ENCODE measurements around the gene POTEM.
"Not testable (repeated sequence)": the region's sequence is repeated elsewhere in the genome, so short reads cannot be mapped to it uniquely, and the experiment has no call there.

Gene POTEM

GRCh38 chr14:18967134-18967533 lies at the start of gene POTEM:
TSS of gene POTEM (plus strand) at chr14:18967434. CDS start at chr14:18967486, 52 bp downstream.
- not testable (repeated sequence) for DNase-seq (ENCODE audit: low read depth)

GRCh38 chr14:18918345-18918744 lies 48.9 kb upstream of the POTEM start:
- not testable (repeated sequence) for DNase-seq (ENCODE audit: low read depth)

DNA sequence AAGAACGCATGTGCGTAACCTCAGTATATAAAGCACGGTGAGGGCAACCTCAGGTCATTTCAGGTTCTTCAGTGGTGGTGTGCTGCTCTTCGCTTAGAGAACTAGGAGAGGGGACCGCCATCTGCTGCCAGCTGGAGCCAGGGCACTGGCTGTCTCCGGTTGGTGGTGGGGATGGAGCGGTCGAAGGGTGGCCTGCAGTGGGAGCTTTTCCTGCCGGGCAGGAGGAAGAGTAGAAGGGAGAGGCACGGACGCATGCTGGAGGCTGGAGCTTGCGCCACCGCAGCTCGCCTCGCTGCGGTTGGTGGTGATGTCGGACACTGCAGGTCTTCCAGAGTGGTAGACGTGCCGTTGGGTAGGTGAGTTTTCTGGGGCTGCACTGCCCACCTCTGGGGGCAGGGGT lies 47.2 kb upstream of the POTEM start:
- DNase-seq (ENCODE audit: low read depth), result not testable (repeated sequence)

GRCh38 chr14:18921055-18921701 lies 46.1 kb upstream of the POTEM start:
- DNase-seq (ENCODE audit: low read depth), result not testable (repeated sequence)

- DNase-seq (ENCODE audit: low read depth), result not testable (repeated sequence)
These were observed 30.4 kb upstream of the POTEM start for GRCh38 chr14:18936848-18937247.

DNA sequence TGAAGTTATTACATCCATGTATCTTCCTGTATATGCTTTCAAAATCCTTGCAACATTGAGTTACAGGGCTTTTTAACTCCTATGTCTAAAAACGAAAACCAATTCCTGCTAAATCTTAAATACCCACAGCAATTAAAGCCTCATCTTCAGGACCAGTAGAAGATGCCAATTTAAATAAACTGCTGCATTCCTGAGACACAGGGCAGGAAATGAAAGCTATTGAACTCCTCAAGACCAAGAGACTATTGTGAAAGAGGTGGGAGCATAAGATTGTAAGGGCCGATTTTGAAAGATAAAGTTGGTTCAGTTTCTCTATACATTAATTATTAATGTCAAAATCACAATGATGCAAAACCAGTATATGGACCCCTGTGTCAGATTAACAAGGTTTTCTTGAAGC lies 28.5 kb upstream of the POTEM start:
- DNase-seq (ENCODE audit: low read depth), result not testable (repeated sequence)

GRCh38 chr14:18949939-18950338 lies 17.3 kb upstream of the POTEM start:
- not testable (repeated sequence) for DNase-seq (ENCODE audit: low read depth)

GRCh38 chr14:18953085-18953484 lies 14.1 kb upstream of the POTEM start:
- not testable (repeated sequence) for DNase-seq (ENCODE audit: low read depth)

DNA sequence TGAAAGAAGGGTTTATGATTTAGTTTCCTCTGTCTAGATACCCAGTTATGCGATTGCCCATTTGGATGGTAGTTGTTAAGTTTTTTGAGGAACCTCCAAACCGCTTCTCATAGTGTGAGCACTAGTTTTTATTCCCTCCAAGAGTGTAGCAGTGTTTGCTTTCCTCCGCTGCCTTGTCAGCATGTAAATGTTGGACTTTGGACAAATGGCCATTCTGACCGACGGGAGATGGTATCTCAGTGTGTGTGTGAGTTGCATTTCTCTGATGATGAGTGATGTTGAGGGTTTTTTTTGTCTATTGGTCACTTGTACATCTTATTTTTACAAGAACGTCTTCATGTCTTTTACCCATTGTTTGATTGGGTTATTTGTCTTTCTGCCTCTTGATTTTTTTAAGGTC lies 11.4 kb upstream of the POTEM start:
- not testable (repeated sequence) for DNase-seq (ENCODE audit: low read depth)

DNA sequence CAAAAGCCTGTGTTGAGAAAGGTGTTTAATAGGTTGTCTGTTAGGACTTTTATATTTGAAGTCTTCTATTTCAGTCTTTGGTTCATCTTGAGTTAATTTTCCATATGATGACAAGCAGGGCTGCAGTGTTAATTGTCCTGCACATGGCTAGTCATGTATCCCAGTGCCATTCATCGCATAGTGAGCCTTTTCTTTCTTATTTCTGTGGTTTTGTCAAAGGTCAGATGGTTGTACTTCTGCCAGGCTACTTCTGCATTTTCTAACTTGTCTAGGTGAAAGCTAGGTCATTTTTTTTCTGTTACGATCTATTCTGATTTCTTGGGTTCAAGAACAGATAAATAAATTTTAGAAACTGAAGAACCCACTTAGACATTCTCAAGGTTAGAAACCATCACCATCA lies 5.7 kb upstream of the POTEM start:
- DNase-seq (ENCODE audit: low read depth), result not testable (repeated sequence)

GRCh38 chr14:18962143-18962542 lies 5.1 kb upstream of the POTEM start:
- DNase-seq (ENCODE audit: low read depth), result not testable (repeated sequence)

DNA sequence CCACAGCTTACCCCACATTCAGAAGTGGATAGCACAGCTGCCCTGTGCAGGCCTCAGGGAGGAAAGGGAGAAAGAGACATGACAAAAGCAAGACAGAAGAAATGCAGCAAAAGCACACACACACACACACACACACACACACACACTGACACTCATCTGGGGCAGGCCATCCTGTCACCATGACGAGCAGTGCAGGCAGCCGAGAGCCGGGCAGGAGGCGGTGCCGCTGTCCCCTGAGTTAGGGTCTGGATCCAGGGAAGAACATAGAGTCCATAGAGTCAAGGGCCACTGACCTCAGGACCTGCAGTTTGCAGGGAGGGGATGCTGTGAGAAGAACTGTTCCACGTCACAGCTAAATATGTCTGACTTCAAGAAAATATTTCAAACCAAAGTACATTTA lies 4.0 kb upstream of the POTEM start:
- not testable (repeated sequence) for DNase-seq (ENCODE audit: low read depth)

DNA sequence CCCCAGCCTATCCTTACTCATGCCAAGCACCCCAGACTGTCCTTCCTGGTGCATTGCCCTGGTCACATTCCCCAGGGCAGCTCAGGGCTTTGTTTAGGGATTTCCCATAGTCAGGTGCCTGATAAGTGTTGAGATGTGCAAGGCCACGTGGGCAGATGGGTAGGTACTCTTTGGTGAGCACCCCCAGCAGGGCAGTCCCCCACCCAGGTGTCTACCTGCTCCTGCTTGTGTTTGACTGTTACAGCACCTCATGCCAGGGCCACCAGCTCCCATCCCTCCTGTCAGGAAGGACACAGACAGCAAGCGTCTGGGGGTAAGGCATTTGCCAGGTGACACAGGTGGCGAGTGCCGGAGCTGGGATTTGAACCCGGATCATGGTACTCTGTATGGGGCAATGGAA lies 2.4 kb upstream of the POTEM start:
- not testable (repeated sequence) for DNase-seq (ENCODE audit: low read depth)

GRCh38 chr14:19002566-19002965 lies 35.3 kb downstream of the POTEM start:
- not testable (repeated sequence) for DNase-seq (ENCODE audit: low read depth)

DNA sequence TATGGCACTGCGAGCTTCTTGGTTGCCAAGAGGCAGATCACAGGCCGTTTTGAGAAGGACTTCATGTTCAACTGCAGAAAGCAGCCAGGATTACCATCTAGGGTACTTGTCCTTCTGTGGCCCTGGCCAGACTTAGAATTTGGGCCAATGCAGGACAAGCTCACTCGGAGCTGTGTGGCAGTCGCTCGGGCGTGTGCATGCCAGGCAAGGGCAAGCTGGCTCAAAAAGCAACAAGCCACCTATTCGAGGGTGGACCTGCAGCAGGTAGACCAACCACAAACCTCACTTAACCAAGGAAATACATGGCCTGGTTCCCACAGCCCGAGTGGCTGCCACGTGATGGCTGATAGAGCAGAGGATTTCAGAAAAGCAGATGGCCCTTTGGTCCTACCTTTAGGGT lies 39.3 kb downstream of the POTEM start:
- not testable (repeated sequence) for DNase-seq (ENCODE audit: low read depth)

DNA sequence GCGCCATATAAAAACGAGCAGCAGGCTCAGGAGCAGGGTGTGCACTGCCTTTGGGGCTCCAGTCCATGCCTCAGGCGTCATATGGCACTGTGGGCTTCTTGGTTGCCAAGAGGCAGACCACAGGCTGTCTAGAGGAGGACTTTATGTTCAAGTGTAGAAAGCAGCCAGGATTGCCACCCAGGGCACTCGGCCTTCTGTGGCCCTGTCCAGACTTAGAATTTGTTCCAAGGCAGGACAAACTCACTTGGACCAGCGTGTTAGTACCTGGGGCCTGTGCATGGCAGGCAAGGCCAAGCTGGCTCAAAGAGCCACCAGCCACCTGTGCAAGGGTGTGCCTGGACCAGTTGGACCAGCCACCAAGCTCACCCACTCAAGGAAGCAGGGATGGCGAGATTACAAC lies 40.4 kb downstream of the POTEM start:
- not testable (repeated sequence) for DNase-seq (ENCODE audit: low read depth)

- not testable (repeated sequence) for DNase-seq (ENCODE audit: low read depth)
These were observed 43.8 kb downstream of the POTEM start for GRCh38 chr14:19011029-19011428.

DNA sequence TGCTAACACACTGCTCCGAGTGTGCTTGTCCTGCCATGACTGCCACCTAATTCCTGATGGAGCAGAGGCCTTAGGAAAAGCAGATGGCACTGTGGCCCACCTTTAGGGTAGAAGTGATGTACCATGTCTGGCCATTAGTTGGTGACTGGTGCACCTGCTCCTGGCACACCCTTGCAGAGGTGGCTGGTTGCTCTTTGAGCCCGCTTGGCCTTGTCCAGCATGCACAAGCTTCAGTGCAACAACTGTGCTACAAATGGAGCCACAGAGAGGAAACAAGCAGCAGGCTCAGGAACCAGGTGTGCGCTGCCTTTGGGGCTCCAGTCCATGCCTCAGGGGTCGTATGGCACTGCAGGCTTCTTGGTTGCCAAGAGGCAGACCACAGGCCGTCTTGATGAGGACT lies 44.5 kb downstream of the POTEM start:
- DNase-seq (ENCODE audit: low read depth), result not testable (repeated sequence)

DNA sequence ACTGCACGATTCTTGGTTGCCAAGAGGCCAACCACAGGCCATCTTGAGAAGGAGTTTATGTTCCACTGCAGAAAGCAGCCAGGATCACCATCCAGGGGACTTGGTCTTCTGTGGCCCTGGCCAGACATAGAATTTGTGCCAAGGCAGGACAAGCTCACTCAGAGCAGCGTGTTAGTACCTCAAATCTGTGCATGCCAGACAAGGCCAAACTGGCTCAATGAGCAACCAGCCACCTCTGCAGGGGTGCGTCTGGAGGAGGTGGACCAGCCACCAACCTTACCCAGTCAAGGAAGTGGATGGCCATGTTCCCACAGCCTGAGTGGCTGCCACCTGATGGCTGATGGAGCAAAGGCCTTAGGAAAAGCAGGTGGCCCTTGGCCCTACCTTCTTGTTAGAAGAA lies 48.0 kb downstream of the POTEM start:
- DNase-seq (ENCODE audit: low read depth), result not testable (repeated sequence)

DNA sequence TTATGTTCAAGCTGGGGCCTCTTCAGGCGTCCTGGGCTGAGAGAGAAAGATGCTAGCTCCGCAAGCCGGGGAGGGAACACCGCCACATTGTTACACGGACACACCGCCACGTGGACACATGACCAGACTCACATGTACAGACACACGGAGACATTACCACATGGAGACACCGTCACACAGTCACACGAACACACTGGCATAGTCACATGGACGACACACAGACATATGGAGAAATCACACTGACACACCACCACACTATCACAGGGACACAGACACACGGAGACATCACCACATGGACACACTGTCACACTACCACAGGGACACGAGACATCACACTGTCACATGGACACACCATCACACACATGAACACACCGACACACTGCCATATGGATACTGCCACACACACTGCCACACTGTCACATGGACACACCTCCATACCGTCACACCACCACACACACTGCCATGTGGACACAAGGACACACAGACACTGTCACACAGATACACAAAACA lies 57.9 kb downstream of the POTEM start:
- not testable (repeated sequence) for DNase-seq (ENCODE audit: low read depth)

- not testable (repeated sequence) for DNase-seq (ENCODE audit: low read depth)
These were observed 59.6 kb downstream of the POTEM start for GRCh38 chr14:19026649-19027351.

GRCh38 chr14:19027895-19028294 lies 60.7 kb downstream of the POTEM start:
- not testable (repeated sequence) for DNase-seq (ENCODE audit: low read depth)

DNA sequence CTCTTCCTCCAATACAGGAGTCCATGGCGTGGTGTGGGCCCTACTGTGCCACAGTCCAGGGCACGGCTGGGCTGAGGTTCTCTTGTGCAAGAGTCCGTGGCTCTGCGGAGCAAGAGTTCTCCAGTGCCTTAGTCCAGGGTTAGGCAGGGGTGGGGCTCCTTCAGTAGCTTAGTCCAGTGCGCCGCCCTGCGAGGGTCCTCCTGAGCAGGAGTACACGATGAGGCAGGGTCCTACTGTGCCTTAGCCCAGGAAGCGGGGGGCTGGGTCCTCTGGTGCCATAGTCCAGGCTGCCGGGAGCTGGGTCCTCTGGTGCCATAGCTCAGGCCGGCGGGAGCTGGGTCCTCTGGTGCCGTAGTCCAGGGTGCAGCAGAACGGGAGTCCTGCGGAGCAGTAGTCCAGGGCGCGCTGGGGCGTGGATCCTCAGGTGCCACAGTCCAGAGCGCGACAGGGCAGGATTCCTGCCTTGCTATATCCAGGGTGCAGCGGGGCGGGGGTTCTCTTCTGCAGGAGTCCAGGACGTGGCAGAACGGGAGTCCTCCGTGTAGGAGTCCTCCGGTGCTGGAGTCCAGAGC lies 69.7 kb downstream of the POTEM start:
- DNase-seq (ENCODE audit: low read depth), result not testable (repeated sequence)
